ENCODE measurements around the gene SPAG16. TPM values are rescaled to one million over a fixed set of nuclear protein-coding genes. Genes with fewer than 3 reads are reported as not detected.

SPAG16 gene
- total and polyA plus RNA-seq, 4 donors: 8.7 to 90.6 (median 21.6) TPM

- no peak for TF ChIP-seq CTCF (IDR thresholded peaks at IDR 0.05; ENCODE audit: control extremely low read depth, extremely low read depth)
- Histone ChIP-seq H3K36me3 (ENCODE audit: control insufficient read depth in 4 of 4, insufficient read depth in 4 of 4, low read length in 4 of 4) (peaks cover 1 to 12% (median 4%) of the 10 kb centered on the region in 4 donors), H3K27me3 (ENCODE audit: control insufficient read depth in 3 of 3, insufficient read depth in 3 of 3, low read length in 2 of 3) (no peaks in the 10 kb centered on the region), H3K4me1 (ENCODE audit: control insufficient read depth in 5 of 5, insufficient read depth in 5 of 5, low read length in 5 of 5) (no peaks in the 10 kb centered on the region), H3K9ac (ENCODE audit: insufficient read depth in 1 of 2, low read length in 2 of 2) (no peak overlapping the region), H3K9me3 (ENCODE audit: control insufficient read depth in 4 of 4, insufficient read depth in 3 of 4, low read length in 3 of 4) (no peaks in the 10 kb centered on the region), H3K27ac (ENCODE audit: low read depth in 1 of 2, low read length in 1 of 2) (no peak overlapping the region), H3K4me3 (no peak overlapping the region)
- DNase-seq: no peak
- 90 to 93% methylated on average over 5 of the region's 5 CpGs for WGBS, 2 donors
- ATAC-seq (ENCODE audit: insufficient read depth, low FRiP score): no peak
These were observed 12.0 kb downstream of the SPAG16 start for GRCh38 chr2:213296270-213296669.

GRCh38 chr2:213306316-213306942 lies 22.2 kb downstream of the SPAG16 start:
- Histone ChIP-seq H3K4me3 (no peak overlapping the region), H3K4me1 (ENCODE audit: control insufficient read depth in 5 of 5, insufficient read depth in 5 of 5, low read length in 5 of 5) (peaks cover 0 to 3% (median 0%) of the 10 kb centered on the region in 5 donors), H3K27ac (ENCODE audit: low read depth in 1 of 2, low read length in 1 of 2) (no peak overlapping the region), H3K27me3 (ENCODE audit: control insufficient read depth in 3 of 3, insufficient read depth in 3 of 3, low read length in 2 of 3) (no peaks in the 10 kb centered on the region), H3K9ac (ENCODE audit: insufficient read depth in 1 of 2, low read length in 2 of 2) (no peak overlapping the region), H3K9me3 (ENCODE audit: control insufficient read depth in 4 of 4, insufficient read depth in 3 of 4, low read length in 3 of 4) (peaks cover 0 to 11% (median 7%) of the 10 kb centered on the region in 4 donors), H3K36me3 (ENCODE audit: control insufficient read depth in 4 of 4, insufficient read depth in 4 of 4, low read length in 4 of 4) (peaks cover 2 to 36% (median 21%) of the 10 kb centered on the region in 4 donors)
- no peak for TF ChIP-seq CTCF (IDR thresholded peaks at IDR 0.05; ENCODE audit: control extremely low read depth, extremely low read depth)
- DNase-seq: peak; percentile 59 to 75 (median 60)
- no peak for ATAC-seq (ENCODE audit: insufficient read depth, low FRiP score)
- whole genome bisulfite sequencing, 2 donors: 52 to 62% methylated on average over 3 of the region's 3 CpGs

GRCh38 chr2:213315168-213315876 lies 31.1 kb downstream of the SPAG16 start:
- WGBS, 2 donors: 78 to 80% methylated on average over 6 of the region's 6 CpGs
- H3K4me1 ChIP-seq (ENCODE audit: control insufficient read depth in 5 of 5, insufficient read depth in 5 of 5, low read length in 5 of 5): no peaks in the 10 kb centered on the region
- no peak overlapping the region for H3K27ac ChIP-seq (ENCODE audit: low read depth in 1 of 2, low read length in 1 of 2)

More at GRCh38 chr2:213315168-213315876, 31.1 kb downstream of the SPAG16 start:
- DNase-seq (no peak), ATAC-seq (ENCODE audit: insufficient read depth, low FRiP score) (no peak)
- no peak for TF ChIP-seq CTCF (IDR thresholded peaks at IDR 0.05; ENCODE audit: control extremely low read depth, extremely low read depth)
- no peaks in the 10 kb centered on the region for H3K27me3 ChIP-seq (ENCODE audit: control insufficient read depth in 3 of 3, insufficient read depth in 3 of 3, low read length in 2 of 3)
- H3K4me3 ChIP-seq: no peak overlapping the region
- H3K36me3 ChIP-seq (ENCODE audit: control insufficient read depth in 4 of 4, insufficient read depth in 4 of 4, low read length in 4 of 4): peaks cover 0 to 19% (median 11%) of the 10 kb centered on the region in 4 donors
- H3K9me3 ChIP-seq (ENCODE audit: control insufficient read depth in 4 of 4, insufficient read depth in 3 of 4, low read length in 3 of 4): no peaks in the 10 kb centered on the region
- H3K9ac ChIP-seq (ENCODE audit: insufficient read depth in 1 of 2, low read length in 2 of 2): no peak overlapping the region

Measured in lung (tissue), 12 donors.